Melanocyte of skin (primary cell): ENCODE measurements around the gene TSTD1. TPM values are rescaled to one million over a fixed set of nuclear protein-coding genes. Genes with fewer than 3 reads are reported as not detected.

ENCODE experiments used
- small RNA-seq, 2 donors: library from RNA; depleted of rRNA; stranded (forward); fragments of <200 nt; gene quantifications; one replicate each; pipeline ENCODE3, GENCODE V24; 2012
- total RNA-seq, 2 donors: library from RNA; depleted of rRNA; stranded (reverse); fragments of >200 nt; gene quantifications; 2 replicates each; pipeline ENCODE4 v1.2.3, GENCODE V29; 2012

TSTD1 gene
- total RNA-seq, result 1 to 10 TPM; 2.7 to 6.9 TPM

GRCh38 chr1:161038523-161039153 lies at the start of gene TSTD1:
TSS of gene TSTD1 (minus strand) at chr1:161038964. CDS start at chr1:161038889, 75 bp downstream.

GRCh38 chr1:161069731-161070270 lies 31.0 kb upstream of the TSTD1 start, which contains the start of gene ARHGAP30:
TSS of gene ARHGAP30 (minus strand) at chr1:161069891. CDS start at chr1:161069624, 267 bp downstream.

GRCh38 chr1:161045736-161046604 lies 7.2 kb upstream of the TSTD1 start, which contains the start of gene USF1:
TSS of gene USF1 (minus strand) at chr1:161045977. CDS start at chr1:161043275, 2,702 bp downstream.

GRCh38 chr1:161020509-161021164 lies 18.1 kb downstream of the TSTD1 start, which contains the start of gene F11R:
TSS of gene F11R (minus strand) at chr1:161021152. CDS start at chr1:161021073, 79 bp downstream.

Small RNA genes within 50 kb of the gene (small RNA-seq; reads per million reads assigned to genes)
- gene AL591806.2, result 0 reads per million in 2 donors

Other genes with a start within 250 kb of the TSTD1 start
- not detected for gene LY9, start 242.8 kb downstream of the TSTD1 start, total RNA-seq
- gene CD244, start 176.1 kb downstream of the TSTD1 start, total RNA-seq, result under 1 TPM in 1 of 2 donors, not detected in 1; 0.33 TPM
- gene ITLN1, start 153.8 kb downstream of the TSTD1 start, total RNA-seq, result not detected
- not detected for gene ITLN2, start 84.2 kb downstream of the TSTD1 start, total RNA-seq
- gene F11R, start 17.8 kb downstream of the TSTD1 start, total RNA-seq, result 10 to 100 TPM; 13.4 to 47.0 TPM
- 10 to 100 TPM; 75.0 to 92.9 TPM for gene USF1, start 7.0 kb upstream of the TSTD1 start, total RNA-seq
- gene ARHGAP30, start 30.9 kb upstream of the TSTD1 start, total RNA-seq, result under 1 TPM in 1 of 2 donors, not detected in 1; under 0.01 TPM
- under 1 TPM in 1 of 2 donors, not detected in 1; 0.69 TPM for gene NECTIN4, start 50.6 kb upstream of the TSTD1 start, total RNA-seq
- 1 to 10 TPM in 1 of 2 donors, under 1 TPM in 1; under 0.01 to 1.7 TPM for gene KLHDC9, start 59.4 kb upstream of the TSTD1 start, total RNA-seq
- gene PFDN2, start 79.1 kb upstream of the TSTD1 start, total RNA-seq, result 10 to 100 TPM; 24.4 to 38.0 TPM
- 10 to 100 TPM; 29.9 to 30.3 TPM for gene NIT1, start 79.1 kb upstream of the TSTD1 start, total RNA-seq
- 10 to 100 TPM; 28.6 to 40.0 TPM for gene DEDD, start 93.7 kb upstream of the TSTD1 start, total RNA-seq
- gene UFC1, start 115.0 kb upstream of the TSTD1 start, total RNA-seq, result 10 to 100 TPM; 59.2 to 63.9 TPM
- gene USP21, start 120.5 kb upstream of the TSTD1 start, total RNA-seq, result 10 to 100 TPM in 1 of 2 donors, 1 to 10 TPM in 1; 9.0 to 12.0 TPM
- 10 to 100 TPM; 11.4 to 14.7 TPM for gene PPOX, start 127.5 kb upstream of the TSTD1 start, total RNA-seq
- gene B4GALT3, start 138.5 kb upstream of the TSTD1 start, total RNA-seq, result 10 to 100 TPM; 27.3 to 29.9 TPM
- 10 to 100 TPM in 1 of 2 donors, 1 to 10 TPM in 1; 4.0 to 18.6 TPM for gene ADAMTS4, start 160.1 kb upstream of the TSTD1 start, total RNA-seq
- 100 to 1,000 TPM; 137 to 170 TPM for gene NDUFS2, start 163.4 kb upstream of the TSTD1 start, total RNA-seq
- under 1 TPM; 0.34 to 0.67 TPM for gene FCER1G, start 176.3 kb upstream of the TSTD1 start, total RNA-seq
- gene APOA2, start 184.7 kb upstream of the TSTD1 start, total RNA-seq, result not detected
- gene TOMM40L, start 187.1 kb upstream of the TSTD1 start, total RNA-seq, result 10 to 100 TPM; 17.9 to 20.0 TPM
- gene NR1I3, start 199.2 kb upstream of the TSTD1 start, total RNA-seq, result not detected
- gene PCP4L1, start 219.8 kb upstream of the TSTD1 start, total RNA-seq, result under 1 TPM; under 0.01 TPM